Psoas muscle (tissue), 8 donors: ENCODE measurements around the gene BMPR1A. TPM values are rescaled to one million over a fixed set of nuclear protein-coding genes. Genes with fewer than 3 reads are reported as not detected.
"Not testable (repeated sequence)": the region's sequence is repeated elsewhere in the genome, so short reads cannot be mapped to it uniquely, and the experiment has no call there.

Experiments
- ATAC-seq, 4 donors: fragments of 200-7000 bp; cut with Tn5 transposase; one replicate each; pipeline ENCODE4 v1.9.1; 2020; ENCODE audit warnings: moderate library complexity in 3 of 4, mild to moderate bottlenecking in 2 of 4
- DNase-seq, 2 donors: peaks; one replicate each; pipeline ENCODE4 v3.0.0-alpha.2; 2020
- H3K27ac ChIP-seq: fragments of 200-600 bp; one replicate; pipeline ENCODE4 v1.8.0; 2022
- H3K27me3 ChIP-seq, 3 donors: fragments of 200-600 bp in 1 of 3; one replicate each; pipeline versions ENCODE4 v1.6.1 to v1.8.0; 2013 to 2022; ENCODE audit warnings: low read length in 2 of 3, mild to moderate bottlenecking in 2 of 3, moderate library complexity in 1 of 3; ENCODE audit not compliant: insufficient read depth in 3 of 3
- H3K36me3 ChIP-seq, 2 donors: fragments of 200-600 bp in 1 of 2; one replicate each; pipeline versions ENCODE4 v1.6.1 to v1.8.0; 2013 to 2022; ENCODE audit warnings: low read depth in 1 of 2, mild to moderate bottlenecking in 1 of 2, moderate library complexity in 1 of 2; ENCODE audit not compliant: insufficient read depth in 1 of 2
- H3K4me1 ChIP-seq: fragments of 200-600 bp; one replicate; pipeline ENCODE4 v1.8.0; 2022
- H3K4me3 ChIP-seq: fragments of 200-600 bp; one replicate; pipeline ENCODE4 v1.8.0; 2022; ENCODE audit warnings: mild to moderate bottlenecking
- H3K9me3 ChIP-seq: fragments of 200-600 bp; one replicate; pipeline ENCODE4 v1.8.0; 2022
- CTCF ChIP-seq: fragments of 200-600 bp; IDR thresholded peaks from one replicate; pipeline ENCODE4 v1.8.0; 2022; ENCODE audit warnings: antibody characterized with exemption
- WGBS, 3 donors: extraction: QIAGEN DNeasy Blood & Tissue Kit; methylation state at CpG; one replicate each; pipeline versions ENCODE4 v1.1.6 to v1.1.7; 2013; 5-methylcytosine and 5-hydroxymethylcytosine counted together
- intact Hi-C, 2 donors: fragments of 100-400 bp; cut with DNase I; formaldehyde crosslinking; loops; one replicate each; pipeline versions ENCODE4 v1.11.0 to v1.14.2; 2022
- polyA plus RNA-seq, 3 donors: library from polyadenylated mRNA; stranded (reverse); fragments of 200-250 nt; gene quantifications; one replicate each; pipeline ENCODE4 v1.2.3, GENCODE V29; 2013
- total RNA-seq, 4 donors: library from RNA; stranded (reverse); fragmentation: NEBNext Ultra II Directional in 2 of 4; extraction: Animal tissue kit (Norgen Biotek cat#: 25700) in 2 of 4; gene quantifications; one replicate each; pipeline versions ENCODE4 v1.2.1 to v1.2.4, GENCODE V29; 2021 to 2023
- donor health status: healthy with polysubstance abuse.
- donor health status: DM: no; HTN: no; CAD: no; lungs with moderate emphysema.
- donor health status: Bipolar disorder and iron deficiency.
- donor health status: healthy.
- donor health status: DM: yes; HTN: yes; CAD: no.
- donor health status: DM: no; HTN: no; CAD: no.
- donor health status: DM: no; HTN: no; CAD: no.
- donor health status: DM: yes; HTN: yes; CAD: no.

BMPR1A gene
- total and polyA plus RNA-seq, 7 donors: 4.6 to 30.0 (median 22.7) TPM

- peaks cover 39% of the 10 kb centered on the region for H3K4me1 ChIP-seq
- H3K36me3 ChIP-seq: no peaks in the 10 kb centered on the region
- peak overlapping the region; percentile 86 for H3K27ac ChIP-seq
- no peaks in the 10 kb centered on the region for H3K27me3 ChIP-seq
- no peaks in the 10 kb centered on the region for H3K9me3 ChIP-seq
- H3K4me3 ChIP-seq: no peak overlapping the region
- WGBS, 3 donors: 67 to 97% (median 89%) methylated on average over 4 of the region's 4 CpGs
- intact Hi-C loops: loop anchor here (10.0 kb wide), 1 partner anchor 115 kb away; the partner anchor contains the start of genes GLUD1 (in 2 of the 2) and SHLD2 (in 2 of the 2)
- TF ChIP-seq CTCF: no peak
- DNase-seq (no peak), ATAC-seq (peak in 2 of 4 donors; percentile 13 to 40)
Observed at GRCh38 chr10:86979296-86979818, 222.9 kb downstream of the BMPR1A start.

- ATAC-seq: peak; percentile 86 to 91 (median 88)
- H3K27ac ChIP-seq: peak overlapping the region; percentile 86
- intact Hi-C loops: loop anchor here (10.0 kb wide), 1 partner anchor 115 kb away; the partner anchor contains the start of genes GLUD1 (in 2 of the 2) and SHLD2 (in 2 of the 2)
Observed at GRCh38 chr10:86979977-86980448, 223.6 kb downstream of the BMPR1A start.

GRCh38 chr10:86981020-86981419, 224.6 kb downstream of the BMPR1A start:
- H3K27ac ChIP-seq: peak overlapping the region; percentile 86
- intact Hi-C loops, DNase-seq, H3K36me3 ChIP-seq, H3K27me3 ChIP-seq, H3K4me3 ChIP-seq, H3K9me3 ChIP-seq: not testable (repeated sequence)
- WGBS, 3 donors: 51 to 83% (median 57%) methylated on average over 6 of the region's 6 CpGs
- ATAC-seq: peak in 3 of 4 donors; percentile 50 to 73 (median 72)
- H3K4me1 ChIP-seq: peaks cover 39% of the 10 kb centered on the region

More at GRCh38 chr10:86979977-86980448, 223.6 kb downstream of the BMPR1A start:
- TF ChIP-seq CTCF: no peak
- no peaks in the 10 kb centered on the region for H3K27me3 ChIP-seq
- 0 to 6% (median 4%) methylated on average over 3 of the region's 3 CpGs for WGBS, 3 donors
- H3K4me1 ChIP-seq: peaks cover 39% of the 10 kb centered on the region
- no peaks in the 10 kb centered on the region for H3K9me3 ChIP-seq
- H3K36me3 ChIP-seq: no peaks in the 10 kb centered on the region
- peak overlapping the region; percentile 5 for H3K4me3 ChIP-seq
- DNase-seq: peak in 1 of 2 donors; percentile 81

GRCh38 chr10:86981716-86982115, 225.3 kb downstream of the BMPR1A start:
- WGBS, 3 donors: 62 to 94% (median 68%) methylated on average over 5 of the region's 5 CpGs
- no peak for DNase-seq
- no peaks in the 10 kb centered on the region for H3K36me3 ChIP-seq
- no peaks in the 10 kb centered on the region for H3K9me3 ChIP-seq
- H3K27ac ChIP-seq: peak overlapping the region; percentile 86
- no peaks in the 10 kb centered on the region for H3K27me3 ChIP-seq
- TF ChIP-seq CTCF: no peak
- peaks cover 39% of the 10 kb centered on the region for H3K4me1 ChIP-seq
- no peak for ATAC-seq
- intact Hi-C loops: no loop called here
- H3K4me3 ChIP-seq: no peak overlapping the region

Other genes with a start within 250 kb of the BMPR1A start
- gene WAPL, start 234.8 kb upstream of the BMPR1A start, total RNA-seq: 10 to 100 TPM; 31.5 to 42.4 (median 39.7) TPM
- gene WAPL, start 234.8 kb upstream of the BMPR1A start, polyA plus RNA-seq: 10 to 100 TPM; 20.0 to 63.7 (median 22.4) TPM
- under 1 TPM; 0.12 to 0.49 (median 0.32) TPM for gene OPN4, start 102.1 kb upstream of the BMPR1A start, total RNA-seq
- gene OPN4, start 102.1 kb upstream of the BMPR1A start, polyA plus RNA-seq: under 1 TPM; 0.14 to 0.23 (median 0.23) TPM
- gene LDB3, start 88.1 kb upstream of the BMPR1A start, total RNA-seq: 1,000 to 10,000 TPM in 1 of 4 donors, 100 to 1,000 TPM in 3; 615 to 2,187 (median 685) TPM
- 100 to 1,000 TPM; 108 to 518 (median 274) TPM for gene LDB3, start 88.1 kb upstream of the BMPR1A start, polyA plus RNA-seq
- gene MMRN2, start 201.0 kb downstream of the BMPR1A start, total RNA-seq: 10 to 100 TPM; 16.4 to 29.0 (median 21.3) TPM
- 10 to 100 TPM; 12.0 to 15.4 (median 15.2) TPM for gene MMRN2, start 201.0 kb downstream of the BMPR1A start, polyA plus RNA-seq
- 10 to 100 TPM in 1 of 4 donors, 1 to 10 TPM in 3; 5.8 to 11.9 (median 9.0) TPM for gene SNCG, start 202.0 kb downstream of the BMPR1A start, total RNA-seq
- gene SNCG, start 202.0 kb downstream of the BMPR1A start, polyA plus RNA-seq: 10 to 100 TPM; 11.0 to 21.3 (median 14.8) TPM
- 10 to 100 TPM; 19.1 to 37.8 (median 26.7) TPM for gene ADIRF, start 211.9 kb downstream of the BMPR1A start, total RNA-seq
- gene ADIRF, start 211.9 kb downstream of the BMPR1A start, polyA plus RNA-seq: 10 to 100 TPM; 34.9 to 69.5 (median 42.5) TPM